SK-N-MC (cell line): ENCODE data around the gene RCC2.
"Not testable (repeated sequence)": the region's sequence is repeated elsewhere in the genome, so short reads cannot be mapped to it uniquely, and the experiment has no call there.

Experiments
- EZH2 ChIP-seq: fragments of 200-600 bp; sonication (generic); IDR thresholded peaks from one replicate; pipeline ENCODE4 v1.6.1; 2017; ENCODE audit warnings: antibody characterized with exemption
- POLR2AphosphoS5 ChIP-seq: IDR thresholded peaks from 2 replicates; pipeline ENCODE4 v1.6.1; 2012; ENCODE audit warnings: mild to moderate bottlenecking, low read depth, low read length, borderline replicate concordance

GRCh38 chr1:17481981-17482380 lies 42.5 kb upstream of the RCC2 start:
- TF ChIP-seq EZH2, POLR2AphosphoS5: not testable (repeated sequence)
